NCI-H146 (cell line): ENCODE results near the gene LRRC10.

Source experiments
- DNase-seq: peaks from one replicate; lab custom pipeline; 2025; lab: John Stamatoyannopoulos, UW

Gene LRRC10, protein sequence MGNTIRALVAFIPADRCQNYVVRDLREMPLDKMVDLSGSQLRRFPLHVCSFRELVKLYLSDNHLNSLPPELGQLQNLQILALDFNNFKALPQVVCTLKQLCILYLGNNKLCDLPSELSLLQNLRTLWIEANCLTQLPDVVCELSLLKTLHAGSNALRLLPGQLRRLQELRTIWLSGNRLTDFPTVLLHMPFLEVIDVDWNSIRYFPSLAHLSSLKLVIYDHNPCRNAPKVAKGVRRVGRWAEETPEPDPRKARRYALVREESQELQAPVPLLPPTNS

DNA sequence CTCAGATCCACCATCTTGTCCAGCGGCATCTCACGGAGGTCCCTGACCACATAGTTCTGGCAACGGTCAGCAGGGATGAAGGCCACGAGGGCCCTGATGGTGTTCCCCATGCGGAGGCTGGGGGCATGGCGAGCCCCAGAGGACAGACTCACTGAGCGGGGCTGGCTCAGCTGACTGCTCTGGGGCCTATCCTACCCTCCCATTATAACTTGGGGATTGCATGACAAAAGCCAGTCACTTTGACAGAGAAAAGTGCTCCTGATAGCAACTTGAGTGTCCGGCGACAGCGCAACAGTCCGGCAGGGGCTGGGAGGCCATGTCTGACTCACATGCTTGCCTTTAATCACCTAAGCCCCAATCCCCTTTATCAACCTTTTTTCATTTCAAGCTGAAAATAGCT, at the start of gene LRRC10:
LRRC10 (minus strand) TSS at position 179 of the 400 bp plus-strand sequence; CDS start at position 110, 69 bp downstream.
- DNase-seq: no peak

GRCh38 chr12:69660164-69660863, 49.6 kb upstream of the LRRC10 start:
- DNase-seq: no peak

DNA sequence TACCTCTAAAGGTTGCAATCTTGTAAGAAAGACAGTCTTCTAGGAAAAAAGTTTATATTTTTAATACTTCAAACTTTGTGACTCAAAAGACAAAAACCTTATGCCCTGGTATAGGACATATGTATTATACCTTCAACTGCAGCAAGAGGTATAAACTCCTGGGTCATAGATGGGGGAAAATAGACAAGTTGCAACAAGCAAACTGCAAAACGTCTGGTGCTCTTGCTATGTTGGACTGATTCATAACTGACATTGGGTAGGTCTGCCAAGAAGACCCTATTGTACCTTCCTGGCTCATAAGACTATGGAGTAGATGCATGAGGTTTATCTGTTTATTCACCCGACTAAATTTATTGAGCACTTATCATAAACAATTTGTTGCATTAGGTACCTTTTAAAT, 47.5 kb upstream of the LRRC10 start:
- DNase-seq: no peak

DNA sequence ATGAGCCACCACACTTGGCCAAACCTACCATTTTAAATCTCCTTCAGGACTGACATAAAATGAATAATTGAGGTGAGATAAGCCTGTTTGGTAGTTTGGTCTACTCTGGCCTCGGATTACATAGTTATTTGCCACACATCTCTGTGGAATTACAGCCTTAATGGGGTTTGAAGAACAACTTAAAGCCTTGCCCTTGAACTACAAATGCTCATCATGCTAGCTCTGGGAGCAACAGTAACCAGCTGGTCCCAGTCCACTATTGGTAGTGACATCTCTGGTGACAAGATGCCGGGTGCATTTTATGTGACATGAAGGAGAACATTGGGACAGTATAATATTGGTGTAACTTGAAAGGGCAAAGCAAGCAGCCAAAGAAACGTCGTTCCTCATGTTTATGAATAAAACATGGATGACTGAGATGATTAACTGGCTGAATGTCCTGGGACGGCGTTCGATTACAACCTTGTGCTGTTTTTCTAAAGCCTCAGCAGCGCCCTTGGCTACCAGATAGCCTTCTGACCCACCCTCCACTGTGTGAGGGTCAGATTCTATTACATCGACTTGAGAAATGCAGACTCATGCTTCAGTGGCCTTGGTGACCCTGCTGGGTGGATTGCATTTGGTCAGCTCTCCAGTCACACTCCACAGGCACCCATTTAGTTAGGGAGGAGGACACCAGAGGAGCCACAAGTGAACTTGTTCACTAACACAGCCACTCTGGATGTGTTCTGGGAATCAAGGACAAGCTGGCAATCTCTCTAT, 46.9 kb upstream of the LRRC10 start:
- no peak for DNase-seq

GRCh38 chr12:69655616-69656340, 45.1 kb upstream of the LRRC10 start:
- no peak for DNase-seq

DNA sequence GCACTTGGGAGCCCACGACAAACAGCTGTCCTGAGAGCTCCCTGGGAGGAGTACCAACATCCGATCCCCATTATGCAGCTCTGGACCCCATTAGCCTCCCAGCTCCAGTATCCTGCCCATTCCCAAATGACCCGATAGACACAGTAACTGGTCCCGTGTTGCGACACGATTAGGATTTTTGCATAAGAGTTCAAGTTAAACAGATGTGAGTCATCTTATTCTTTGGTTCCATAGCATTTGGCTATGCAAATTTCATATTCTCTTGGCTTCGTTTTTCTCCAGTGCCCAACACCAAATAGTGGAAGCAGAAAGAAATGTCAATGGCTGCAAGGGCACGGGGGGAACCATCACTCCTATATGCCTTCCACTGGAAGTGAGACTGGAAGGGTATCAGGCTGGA, 43.0 kb upstream of the LRRC10 start:
- no peak for DNase-seq

- no peak for DNase-seq
Observed at GRCh38 chr12:69651922-69652321, 41.2 kb upstream of the LRRC10 start.

- no peak for DNase-seq
Observed at GRCh38 chr12:69649529-69649928, 38.8 kb upstream of the LRRC10 start.

DNA sequence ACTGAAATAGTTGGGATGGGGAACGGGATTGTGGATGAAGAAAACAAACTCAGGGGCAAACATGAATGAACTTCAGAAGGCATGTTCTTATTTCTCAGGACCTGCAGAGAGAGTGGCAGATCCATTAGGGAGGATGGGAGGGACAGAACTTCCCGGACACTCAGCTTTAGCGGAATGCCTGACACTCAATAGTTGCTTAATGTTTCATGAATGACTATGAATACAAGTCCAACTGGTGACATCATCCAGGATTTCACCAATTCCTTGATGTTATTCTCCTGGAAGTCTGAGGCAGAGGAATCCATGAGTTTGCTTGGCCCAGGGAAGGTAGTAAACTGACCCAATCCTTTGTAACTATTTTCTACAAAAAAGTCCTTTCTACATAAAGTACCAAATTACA, 37.8 kb upstream of the LRRC10 start:
- no peak for DNase-seq

GRCh38 chr12:69647178-69647577, 36.5 kb upstream of the LRRC10 start:
- no peak for DNase-seq

GRCh38 chr12:69645031-69645430, 34.3 kb upstream of the LRRC10 start:
- DNase-seq: no peak

DNA sequence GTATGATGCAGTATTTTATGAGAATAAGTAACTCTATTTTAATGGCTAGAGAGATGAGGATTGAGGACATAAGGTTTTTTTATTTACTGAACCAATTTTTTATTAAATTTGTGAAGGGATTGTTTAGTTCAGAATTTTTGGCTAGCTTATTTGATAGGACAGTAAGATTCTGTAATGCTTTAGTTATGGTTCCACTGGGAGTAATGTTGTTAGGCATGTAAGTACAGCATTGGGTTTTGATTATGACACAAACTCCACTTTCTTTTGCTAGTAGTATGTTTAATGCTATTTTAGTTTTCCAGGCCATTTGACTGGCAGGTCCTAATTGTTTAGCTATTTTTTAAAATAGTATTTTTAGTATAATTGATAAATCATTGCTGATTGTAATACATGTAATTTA, 33.8 kb upstream of the LRRC10 start:
- DNase-seq: no peak

GRCh38 chr12:69642531-69642930, 31.8 kb upstream of the LRRC10 start:
- DNase-seq: no peak

DNA sequence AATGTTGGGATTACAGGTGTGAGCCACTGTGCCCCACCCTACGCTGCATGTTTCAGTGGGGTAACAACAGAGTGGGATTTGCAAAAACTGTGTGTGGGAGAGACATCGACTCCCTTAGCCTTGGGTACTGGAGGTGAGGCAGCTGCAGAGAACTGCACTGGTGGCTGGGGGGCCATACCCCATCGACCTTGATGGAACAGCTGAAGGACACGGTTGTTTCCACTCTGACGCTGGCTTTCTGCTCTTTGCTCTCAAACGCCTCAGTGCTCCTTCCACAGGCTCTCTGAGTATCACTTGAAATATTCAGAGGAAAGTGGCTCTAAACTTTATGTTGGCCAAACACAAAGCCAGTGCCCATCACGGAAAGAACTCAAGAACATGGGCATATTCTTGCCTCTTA, 30.8 kb upstream of the LRRC10 start:
- DNase-seq: no peak

DNA sequence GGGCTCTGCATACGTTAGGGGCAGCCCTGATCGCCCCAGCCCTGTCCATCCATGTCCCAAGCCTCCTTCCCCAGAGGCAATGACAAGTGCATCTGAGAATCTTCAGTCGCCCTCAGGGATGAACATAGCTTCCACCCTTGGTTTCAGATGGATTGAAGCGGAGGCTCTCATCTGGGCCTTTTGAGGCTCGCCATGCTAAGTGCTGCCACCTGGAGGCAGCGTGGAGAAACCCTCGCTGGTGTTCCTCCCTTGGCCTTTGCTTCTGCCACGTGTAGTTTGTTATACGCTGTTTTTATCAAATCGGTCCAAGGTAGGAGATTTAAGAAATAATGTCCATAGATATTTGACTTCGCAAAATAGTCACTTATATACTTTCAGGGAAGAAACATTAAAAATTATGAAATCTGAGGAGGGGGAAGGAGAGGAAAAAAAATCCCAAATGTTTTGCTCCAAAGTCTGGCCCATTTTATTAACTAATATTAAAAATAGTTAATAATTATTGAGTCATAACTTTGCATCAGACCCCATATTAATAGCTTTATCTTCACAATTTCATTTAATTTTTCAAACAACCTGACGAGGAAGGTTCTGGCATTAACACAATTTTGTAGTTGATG, 28.8 kb upstream of the LRRC10 start:
- peak; percentile 73 for DNase-seq

DNA sequence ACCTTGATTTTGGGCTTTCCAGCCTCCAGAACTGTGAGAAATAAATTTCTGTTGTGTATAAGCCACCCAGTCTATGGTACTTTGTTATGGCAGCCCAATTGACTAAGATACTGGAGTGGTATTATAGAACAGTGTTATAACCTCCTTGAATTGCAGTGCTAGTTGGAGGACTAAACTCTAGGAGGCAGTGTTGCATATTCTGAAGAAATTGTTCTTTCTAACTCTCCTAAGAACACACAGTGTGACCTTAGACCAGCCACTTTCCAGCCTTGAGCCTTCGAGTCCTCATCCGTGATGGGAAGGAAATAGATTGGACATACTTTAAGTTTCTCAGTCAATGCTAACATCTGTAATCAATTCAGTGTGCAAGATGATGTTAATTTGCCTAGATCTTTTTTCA, 22.4 kb upstream of the LRRC10 start:
- DNase-seq: no peak

DNA sequence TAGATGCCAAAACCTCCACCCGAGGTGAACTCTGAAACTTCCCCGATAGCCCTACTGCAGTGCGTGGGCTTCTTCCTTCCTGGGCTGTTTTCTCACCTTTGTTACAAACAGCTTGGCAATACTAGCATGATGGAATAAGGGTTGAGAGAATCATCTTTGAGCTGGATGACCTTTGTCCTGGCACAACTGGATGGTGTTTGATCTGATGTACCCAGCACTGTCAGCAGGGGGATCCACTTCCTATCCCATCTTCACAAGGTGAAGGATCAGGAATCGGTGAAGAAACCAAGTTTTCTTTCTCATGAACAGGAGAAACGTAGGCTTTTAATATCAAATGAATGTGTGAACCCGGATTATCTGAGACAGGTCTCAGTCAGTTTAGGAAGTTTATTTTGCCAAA, 19.5 kb upstream of the LRRC10 start:
- DNase-seq: no peak

GRCh38 chr12:69627501-69627900, 16.8 kb upstream of the LRRC10 start:
- no peak for DNase-seq

DNA sequence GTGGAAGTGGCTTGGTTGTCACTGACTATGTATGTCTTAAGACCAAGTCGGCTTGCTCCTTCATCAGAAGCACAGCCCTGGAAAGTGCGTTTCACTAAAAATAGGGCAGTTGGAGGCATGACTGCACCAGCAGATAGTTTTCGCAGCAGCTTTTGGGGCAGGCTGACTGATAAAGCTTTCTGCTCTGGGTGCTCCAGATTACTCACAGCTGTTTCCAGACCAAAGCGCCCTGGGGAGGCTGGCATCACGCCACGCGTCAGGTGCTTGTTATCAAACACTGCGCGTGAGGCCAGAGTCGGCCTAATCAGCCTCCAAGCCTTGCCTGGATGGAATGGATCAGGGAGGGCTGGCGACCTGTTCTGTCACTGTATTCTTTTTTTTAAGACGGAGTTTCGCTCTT, 13.3 kb upstream of the LRRC10 start:
- peak; percentile 88 for DNase-seq

- no peak for DNase-seq
Observed at GRCh38 chr12:69621551-69621950, 10.8 kb upstream of the LRRC10 start.

GRCh38 chr12:69620921-69621320, 10.2 kb upstream of the LRRC10 start:
- no peak for DNase-seq

GRCh38 chr12:69620077-69620476, 9.4 kb upstream of the LRRC10 start:
- DNase-seq: no peak
